IgD-negative memory B cell (primary cell): Measurements from ENCODE around the gene ADH1B. TPM values are rescaled to one million over a fixed set of nuclear protein-coding genes. Genes with fewer than 3 reads are reported as not detected.

Experiments used
- H3K27ac Mint-ChIP-seq, 3 donors: one replicate each; pipeline ENCODE4 v1.8.0; 2020 to 2022; ENCODE audit warnings: mild to moderate bottlenecking in 3 of 3, mixed read lengths in 3 of 3, moderate library complexity in 1 of 3
- H3K27me3 Mint-ChIP-seq: one replicate; pipeline ENCODE4 v1.8.0; 2021; ENCODE audit warnings: mixed read lengths
- H3K36me3 Mint-ChIP-seq: one replicate; pipeline ENCODE4 v1.8.0; 2020; ENCODE audit warnings: mild to moderate bottlenecking, mixed read lengths
- H3K4me1 Mint-ChIP-seq, 3 donors: one replicate each; pipeline ENCODE4 v1.8.0; 2020 to 2022; ENCODE audit warnings: mixed read lengths in 3 of 3, mild to moderate bottlenecking in 1 of 3
- H3K4me3 Mint-ChIP-seq, 4 donors: one replicate each; pipeline ENCODE4 v1.8.0; 2020 to 2022; ENCODE audit warnings: mild to moderate bottlenecking in 4 of 4, mixed read lengths in 4 of 4, moderate library complexity in 3 of 4
- H3K9me3 Mint-ChIP-seq, 3 donors: one replicate each; pipeline ENCODE4 v1.8.0; 2020 to 2021; ENCODE audit warnings: mixed read lengths in 3 of 3, mild to moderate bottlenecking in 1 of 3
- polyA plus RNA-seq: library from polyadenylated mRNA; unstranded; fragments of 300-500 nt; fragmentation: Illumina TruSeq; gene quantifications from one replicate; pipeline ENCODE4 v1.2.3, GENCODE V29; 2021

Gene ADH1B
- polyA plus RNA-seq, 1 donor from 2014 or later: not detected

DNA sequence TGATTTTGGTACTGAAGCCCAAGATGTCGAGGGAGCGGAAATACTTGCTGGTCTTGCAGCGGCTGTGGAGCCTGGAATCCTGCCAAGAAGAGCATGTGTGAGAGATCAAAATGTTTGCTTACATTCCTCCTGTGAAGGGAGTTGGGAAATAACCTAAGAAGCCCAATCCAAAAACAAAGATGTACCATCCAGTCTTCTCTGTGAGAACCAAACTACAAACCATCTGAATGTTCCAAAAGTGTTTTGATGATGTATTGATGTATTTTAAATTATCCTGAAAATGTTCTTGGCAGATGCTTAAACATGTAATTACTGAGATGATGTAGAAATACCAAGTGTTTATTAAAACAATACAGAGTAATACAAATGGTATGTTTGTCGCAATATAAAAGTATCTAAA is 20.3 kb downstream of the ADH1B start:
- Mint-ChIP-seq H3K27me3 (no peaks in the 10 kb centered on the region), H3K4me3 (no peak overlapping the region), H3K27ac (no peak overlapping the region), H3K36me3 (no peaks in the 10 kb centered on the region), H3K9me3 (peaks cover 6 to 33% (median 12%) of the 10 kb centered on the region in 3 donors), H3K4me1 (no peaks in the 10 kb centered on the region)

- Mint-ChIP-seq H3K4me1 (no peaks in the 10 kb centered on the region), H3K27ac (no peak overlapping the region), H3K27me3 (peaks cover 9% of the 10 kb centered on the region), H3K9me3 (peaks cover 10 to 28% (median 13%) of the 10 kb centered on the region in 3 donors), H3K36me3 (no peaks in the 10 kb centered on the region), H3K4me3 (no peak overlapping the region)
These were observed 27.8 kb downstream of the ADH1B start for GRCh38 chr4:99293357-99293756.

GRCh38 chr4:99290848-99291786 is 30.1 kb downstream of the ADH1B start, which contains the start of gene ADH1A:
TSS of gene ADH1A (minus strand) at chr4:99290985. CDS start at chr4:99290914, 71 bp downstream.
- Mint-ChIP-seq H3K4me1 (no peaks in the 10 kb centered on the region), H3K27me3 (peaks cover 9% of the 10 kb centered on the region), H3K27ac (no peak within 1 kb of the TSS), H3K9me3 (peaks cover 8 to 10% (median 10%) of the 10 kb centered on the region in 3 donors), H3K4me3 (no peak within 1 kb of the TSS), H3K36me3 (no peaks in the 10 kb centered on the region)

- no peak overlapping the region for H3K4me3 Mint-ChIP-seq
- no peaks in the 10 kb centered on the region for H3K27me3 Mint-ChIP-seq
- H3K4me1 Mint-ChIP-seq: no peaks in the 10 kb centered on the region
- no peak overlapping the region for H3K27ac Mint-ChIP-seq
- H3K36me3 Mint-ChIP-seq: no peaks in the 10 kb centered on the region
- peaks cover 0 to 3% (median 0%) of the 10 kb centered on the region in 3 donors for H3K9me3 Mint-ChIP-seq
These were observed 35.8 kb downstream of the ADH1B start for GRCh38 chr4:99285387-99285786.

GRCh38 chr4:99282731-99283130 is 38.5 kb downstream of the ADH1B start:
- peaks cover 0 to 3% (median 0%) of the 10 kb centered on the region in 3 donors for H3K9me3 Mint-ChIP-seq
- H3K27me3 Mint-ChIP-seq: no peaks in the 10 kb centered on the region
- H3K4me1 Mint-ChIP-seq: no peaks in the 10 kb centered on the region
- no peak overlapping the region for H3K27ac Mint-ChIP-seq
- no peaks in the 10 kb centered on the region for H3K36me3 Mint-ChIP-seq
- no peak overlapping the region for H3K4me3 Mint-ChIP-seq

DNA sequence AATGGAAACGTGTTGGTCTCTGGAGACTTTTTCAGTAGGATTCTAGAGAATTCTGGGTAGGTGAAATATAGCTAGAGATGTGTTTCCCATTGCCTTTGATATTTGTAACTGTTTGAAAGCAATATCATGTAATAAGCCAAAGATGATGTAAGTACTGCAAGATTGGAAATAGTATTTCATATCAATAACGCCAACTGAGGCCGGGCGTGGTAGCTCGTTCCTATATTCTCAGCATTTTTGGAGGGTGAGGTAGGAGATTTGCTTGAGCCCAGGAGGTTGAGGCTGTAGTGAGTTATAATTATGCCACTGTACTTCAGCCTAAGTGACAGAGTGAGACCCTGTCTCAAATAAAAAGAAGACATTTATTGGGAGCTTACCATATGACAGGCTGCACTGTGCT is 39.9 kb downstream of the ADH1B start:
- Mint-ChIP-seq H3K36me3 (no peaks in the 10 kb centered on the region), H3K27me3 (no peaks in the 10 kb centered on the region), H3K4me3 (no peak overlapping the region), H3K9me3 (peaks cover 0 to 2% (median 0%) of the 10 kb centered on the region in 3 donors), H3K27ac (no peak overlapping the region), H3K4me1 (no peaks in the 10 kb centered on the region)

DNA sequence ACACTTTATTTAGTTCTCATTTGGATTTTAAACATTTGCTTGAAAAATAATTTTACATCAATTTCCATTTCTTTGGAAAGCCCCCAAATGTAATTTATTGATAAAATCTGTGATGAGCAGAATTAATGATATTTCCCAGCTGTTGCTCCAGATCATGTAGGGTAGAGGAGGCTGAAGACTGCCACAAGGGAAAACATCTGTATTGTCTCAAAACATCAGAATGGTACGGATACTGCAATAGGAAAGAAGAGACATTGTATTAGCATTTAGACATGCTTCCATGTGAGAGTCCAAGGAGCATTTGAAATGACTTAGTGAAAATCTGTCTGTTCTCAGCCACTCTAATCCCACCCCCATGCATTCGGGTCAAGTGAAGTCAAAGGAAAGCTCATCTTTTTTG is 44.8 kb downstream of the ADH1B start:
- H3K9me3 Mint-ChIP-seq: peaks cover 0 to 2% (median 0%) of the 10 kb centered on the region in 3 donors
- no peak overlapping the region for H3K27ac Mint-ChIP-seq
- H3K36me3 Mint-ChIP-seq: no peaks in the 10 kb centered on the region
- H3K4me1 Mint-ChIP-seq: no peaks in the 10 kb centered on the region
- no peak overlapping the region for H3K4me3 Mint-ChIP-seq
- H3K27me3 Mint-ChIP-seq: no peaks in the 10 kb centered on the region

DNA sequence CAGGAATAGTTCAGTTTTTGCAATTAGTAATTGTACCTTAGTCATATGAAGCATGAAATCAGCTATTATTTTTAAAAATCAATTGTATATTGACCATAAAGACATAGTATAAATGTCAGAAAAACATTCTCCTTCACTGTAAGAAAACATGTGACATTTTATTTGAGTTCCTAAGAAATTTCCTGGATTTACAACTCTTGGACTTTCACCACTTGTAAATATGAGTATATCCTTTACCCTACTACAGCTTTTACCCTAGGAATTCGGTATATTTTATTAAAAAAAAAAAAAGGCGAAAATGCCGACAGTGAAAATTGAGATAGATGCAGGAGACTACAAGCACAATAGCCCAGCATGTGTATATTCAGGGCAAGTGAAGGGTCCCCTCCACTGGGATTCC is 45.3 kb downstream of the ADH1B start:
- Mint-ChIP-seq H3K36me3 (no peaks in the 10 kb centered on the region), H3K27ac (no peak overlapping the region), H3K9me3 (peaks cover 0 to 2% (median 0%) of the 10 kb centered on the region in 3 donors), H3K4me3 (no peak overlapping the region), H3K27me3 (no peaks in the 10 kb centered on the region), H3K4me1 (no peaks in the 10 kb centered on the region)

DNA sequence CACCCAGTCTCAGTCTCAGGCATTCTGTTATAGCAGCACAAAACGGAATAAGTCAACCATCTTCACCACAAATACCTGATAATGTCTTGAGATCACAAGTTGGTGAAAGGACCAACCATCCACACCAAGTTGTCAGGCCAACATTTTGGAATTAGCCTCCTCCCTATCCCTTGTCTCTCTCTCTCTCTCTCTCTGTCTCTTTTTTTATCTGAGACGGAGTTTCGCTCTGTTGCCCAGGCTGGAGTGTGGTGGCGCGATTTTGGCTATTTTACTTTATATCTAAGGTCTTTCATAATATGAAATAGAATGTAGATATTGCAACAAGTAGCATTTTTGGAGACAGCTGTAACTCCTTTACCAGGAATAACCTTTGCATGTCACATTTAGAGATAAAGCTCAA is 46.2 kb downstream of the ADH1B start:
- Mint-ChIP-seq H3K9me3 (peaks cover 0 to 2% (median 0%) of the 10 kb centered on the region in 3 donors), H3K36me3 (no peaks in the 10 kb centered on the region), H3K4me1 (no peaks in the 10 kb centered on the region), H3K4me3 (no peak overlapping the region), H3K27ac (no peak overlapping the region), H3K27me3 (no peaks in the 10 kb centered on the region)

- Mint-ChIP-seq H3K4me1 (no peaks in the 10 kb centered on the region), H3K36me3 (peaks cover 2% of the 10 kb centered on the region), H3K27me3 (no peaks in the 10 kb centered on the region), H3K9me3 (peaks cover 0 to 2% (median 0%) of the 10 kb centered on the region in 3 donors), H3K27ac (no peak overlapping the region), H3K4me3 (no peak overlapping the region)
These were observed 47.5 kb downstream of the ADH1B start for GRCh38 chr4:99273704-99274103.

- Mint-ChIP-seq H3K27ac (no peak overlapping the region), H3K9me3 (peaks cover 0 to 7% (median 6%) of the 10 kb centered on the region in 3 donors), H3K4me3 (no peak overlapping the region), H3K4me1 (peaks cover 0 to 1% (median 0%) of the 10 kb centered on the region in 3 donors), H3K36me3 (peaks cover 2% of the 10 kb centered on the region), H3K27me3 (peaks cover 2% of the 10 kb centered on the region)
These were observed 56.3 kb downstream of the ADH1B start for GRCh38 chr4:99264927-99265326.

Other genes starting within 250 kb of the ADH1B start
- 84.5 TPM for gene ADH5, start 232.6 kb downstream of the ADH1B start, polyA plus RNA-seq
- not detected for gene ADH4, start 177.1 kb downstream of the ADH1B start, polyA plus RNA-seq
- not detected for gene ADH6, start 102.2 kb downstream of the ADH1B start, polyA plus RNA-seq
- gene ADH1A, start 30.4 kb downstream of the ADH1B start, polyA plus RNA-seq: not detected
- not detected for gene ADH1C, start 31.3 kb upstream of the ADH1B start, polyA plus RNA-seq
- not detected for gene ADH7, start 113.9 kb upstream of the ADH1B start, polyA plus RNA-seq
- gene C4orf17, start 189.6 kb upstream of the ADH1B start, polyA plus RNA-seq: not detected
- gene TRMT10A, start 242.6 kb upstream of the ADH1B start, polyA plus RNA-seq: 2.3 TPM